OCI-LY1 (cell line): ENCODE data around the gene SMIM24.

ENCODE experiments used
- CTCF ChIP-seq: fragments of 200-600 bp; sonication (generic), shearing (Covaris generic); IDR thresholded peaks from 2 replicates; pipeline ENCODE4 v1.5.1; 2017; ENCODE audit warnings: mild to moderate bottlenecking, antibody characterized with exemption, low read length, moderate library complexity, mixed read lengths
- EZH2 ChIP-seq: fragments of 200-600 bp; sonication (generic), shearing (Covaris generic); IDR thresholded peaks from 2 replicates; pipeline ENCODE4 v1.8.0; 2017; ENCODE audit warnings: borderline replicate concordance, mixed run types, mild to moderate bottlenecking, antibody characterized with exemption, low read length, moderate library complexity, mixed read lengths

- TF ChIP-seq CTCF (no peak), EZH2 (no peak)
Observed at GRCh38 chr19:3474614-3475013, 5.7 kb downstream of the SMIM24 start.
